LNCAP (cell line): Measurements from ENCODE around the gene DSG3.

Experiments used
- TF ChIP-seq, protein P1 (sequence below): fragments of 450-650 bp; IDR thresholded peaks from 2 replicates; pipeline ENCODE4 v1.5.1; 2017; ENCODE audit warnings: mild to moderate bottlenecking

Gene DSG3

DNA sequence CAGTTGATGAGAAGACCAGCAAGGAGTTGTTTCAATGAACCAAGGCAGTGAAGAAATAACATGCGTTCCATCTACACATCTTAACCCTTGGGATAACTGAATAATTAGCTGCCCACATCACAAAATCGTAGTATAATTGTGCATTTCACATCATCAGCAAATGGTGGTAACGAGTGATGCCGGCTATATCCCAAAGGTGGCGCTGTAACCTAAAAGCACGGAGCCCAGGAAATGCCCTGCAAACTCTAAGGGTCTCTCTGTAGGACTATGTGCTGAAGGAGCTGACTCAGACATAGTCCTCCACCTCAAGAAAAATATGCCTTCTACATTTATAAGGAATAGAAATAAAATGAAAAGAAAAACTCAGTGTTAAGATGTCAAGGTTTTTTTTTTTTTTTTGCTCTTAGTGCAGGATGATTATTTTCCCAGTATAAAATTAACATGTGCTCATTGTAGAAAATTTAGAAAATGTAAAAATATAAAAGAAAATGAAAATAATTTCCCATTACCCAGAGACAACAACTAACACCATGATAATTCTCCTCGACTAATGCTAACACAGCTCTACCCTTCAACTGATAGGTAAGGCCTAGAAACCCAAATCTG, 23.1 kb upstream of the DSG3 start:
- TF ChIP-seq, protein P1, sequence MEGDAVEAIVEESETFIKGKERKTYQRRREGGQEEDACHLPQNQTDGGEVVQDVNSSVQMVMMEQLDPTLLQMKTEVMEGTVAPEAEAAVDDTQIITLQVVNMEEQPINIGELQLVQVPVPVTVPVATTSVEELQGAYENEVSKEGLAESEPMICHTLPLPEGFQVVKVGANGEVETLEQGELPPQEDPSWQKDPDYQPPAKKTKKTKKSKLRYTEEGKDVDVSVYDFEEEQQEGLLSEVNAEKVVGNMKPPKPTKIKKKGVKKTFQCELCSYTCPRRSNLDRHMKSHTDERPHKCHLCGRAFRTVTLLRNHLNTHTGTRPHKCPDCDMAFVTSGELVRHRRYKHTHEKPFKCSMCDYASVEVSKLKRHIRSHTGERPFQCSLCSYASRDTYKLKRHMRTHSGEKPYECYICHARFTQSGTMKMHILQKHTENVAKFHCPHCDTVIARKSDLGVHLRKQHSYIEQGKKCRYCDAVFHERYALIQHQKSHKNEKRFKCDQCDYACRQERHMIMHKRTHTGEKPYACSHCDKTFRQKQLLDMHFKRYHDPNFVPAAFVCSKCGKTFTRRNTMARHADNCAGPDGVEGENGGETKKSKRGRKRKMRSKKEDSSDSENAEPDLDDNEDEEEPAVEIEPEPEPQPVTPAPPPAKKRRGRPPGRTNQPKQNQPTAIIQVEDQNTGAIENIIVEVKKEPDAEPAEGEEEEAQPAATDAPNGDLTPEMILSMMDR, result peak; percentile 76

GRCh38 chr18:31426021-31426420, 21.5 kb upstream of the DSG3 start:
- TF ChIP-seq, protein P1, result no peak

DNA sequence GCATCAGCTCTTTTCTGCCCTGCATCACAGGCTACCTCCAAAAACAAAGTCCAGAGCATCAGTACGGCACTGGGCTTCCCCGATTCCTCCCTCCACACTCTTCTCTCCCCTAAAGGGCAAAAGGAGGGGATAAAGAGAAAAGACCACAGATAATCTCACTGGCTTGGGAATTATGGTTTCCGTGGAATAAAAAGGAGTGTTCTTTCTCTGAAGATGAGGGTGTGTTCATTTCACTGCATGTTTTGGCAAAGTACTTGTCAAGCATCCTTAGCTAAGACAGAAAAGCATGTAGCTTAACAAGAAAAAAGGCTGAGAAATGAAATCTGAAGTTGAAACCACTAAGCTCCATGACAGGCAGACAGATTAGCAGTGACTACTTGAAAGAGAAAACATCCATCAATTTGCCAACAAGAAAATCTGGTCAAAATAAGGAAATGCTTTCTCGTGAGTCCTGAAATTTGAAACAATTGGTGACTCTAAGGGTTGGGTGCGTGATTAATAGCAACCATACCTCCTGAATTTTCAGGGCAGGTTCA, 20.6 kb upstream of the DSG3 start:
- TF ChIP-seq, protein P1, result no peak

DNA sequence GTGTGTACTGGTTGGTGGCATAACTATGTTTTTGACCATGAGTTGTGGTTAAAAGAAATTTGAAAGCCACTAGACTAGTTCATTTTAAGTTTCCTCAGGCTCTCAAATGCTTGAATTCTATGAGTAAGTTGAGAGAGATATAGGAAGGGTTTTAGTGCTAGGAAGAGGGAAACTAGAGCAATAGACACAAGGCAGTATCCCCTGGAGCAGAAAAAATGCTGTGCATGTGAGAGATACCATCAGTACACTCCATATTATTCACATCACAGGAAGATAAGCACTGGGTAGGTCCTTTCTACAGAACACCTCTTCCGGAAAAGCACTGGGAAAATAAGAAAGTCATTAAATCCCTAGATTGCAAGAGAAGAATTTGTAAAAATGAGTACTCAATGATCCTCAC, 19.3 kb upstream of the DSG3 start:
- TF ChIP-seq, protein P1, result no peak

DNA sequence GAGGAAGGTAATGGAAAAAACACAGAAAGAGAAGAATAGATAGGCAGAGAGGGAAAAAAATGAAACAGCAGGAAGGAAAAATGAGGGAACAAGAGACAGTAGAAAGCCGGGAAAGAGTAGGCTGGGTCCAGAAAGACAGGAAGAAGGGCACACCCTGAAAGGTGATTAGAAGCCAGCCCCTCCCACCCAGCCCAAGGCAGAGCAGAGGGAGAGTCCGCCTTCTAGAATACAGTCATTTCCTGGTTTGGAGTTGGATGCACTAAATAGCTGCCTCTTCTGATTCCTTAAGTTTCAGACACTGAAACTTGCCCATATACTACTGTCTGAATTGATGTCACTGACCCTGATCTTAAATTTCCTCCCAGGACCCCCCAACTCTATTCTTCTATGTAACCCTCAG, 17.9 kb upstream of the DSG3 start:
- TF ChIP-seq, protein P1, result no peak

DNA sequence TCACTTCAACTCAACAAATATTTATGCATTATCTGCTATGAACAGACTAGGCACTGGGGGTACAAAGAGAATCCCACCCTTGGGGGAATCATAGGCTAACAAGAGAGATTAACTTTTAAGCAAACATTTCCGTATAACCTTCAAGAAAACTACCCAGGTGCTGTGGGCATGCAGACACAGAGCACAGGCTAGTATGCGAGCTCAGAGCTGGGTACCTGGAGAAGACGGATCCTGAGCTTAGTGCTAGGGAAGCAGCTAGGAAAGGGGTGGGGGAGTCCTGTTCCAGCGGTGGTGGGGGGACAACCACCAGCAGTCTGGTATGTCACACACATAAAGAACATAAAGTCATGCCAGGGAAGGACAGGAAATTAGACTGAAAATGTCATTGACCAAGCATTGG, 17.5 kb upstream of the DSG3 start:
- TF ChIP-seq, protein P1, result no peak

- TF ChIP-seq, protein P1, result no peak
Measured at GRCh38 chr18:31430554-31430953, 17.0 kb upstream of the DSG3 start.

DNA sequence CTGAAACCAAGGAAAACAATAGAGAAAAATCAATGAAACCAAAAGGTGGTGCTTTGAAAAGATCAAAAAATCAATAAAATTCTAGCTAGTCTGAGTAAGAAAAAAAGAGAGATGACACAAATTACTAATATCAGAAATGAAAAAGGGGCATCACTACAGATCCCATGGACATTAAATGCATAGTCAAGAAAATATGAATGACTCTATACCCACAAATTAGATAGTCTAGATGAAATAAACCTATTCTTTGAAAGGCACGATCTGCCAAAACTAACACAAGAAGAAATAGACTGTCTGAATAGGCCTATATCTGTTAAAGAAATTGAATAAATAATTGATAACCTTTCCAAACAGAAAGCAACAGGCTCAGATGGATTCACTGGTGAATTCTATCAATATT, 15.2 kb upstream of the DSG3 start:
- TF ChIP-seq, protein P1, result no peak
